PFSK-1 (cell line): Measurements from ENCODE around the gene FNIP2.

ENCODE experiments used
- POLR2AphosphoS5 ChIP-seq: IDR thresholded peaks from 2 replicates; pipeline ENCODE4 v1.6.1; 2012; ENCODE audit warnings: low read depth, mild to moderate bottlenecking, control low read depth, low read length, moderate library complexity
- REST ChIP-seq, 2 experiments: IDR thresholded peaks; 2 replicates each; pipeline versions ENCODE4 v1.6.1 to v1.8.0; 2011 to 2012; ENCODE audit warnings: low read depth in 2 of 2, low read length in 2 of 2, control low read depth in 1 of 2, inconsistent platforms in 1 of 2, mild to moderate bottlenecking in 1 of 2, moderate library complexity in 1 of 2; ENCODE audit not compliant: insufficient read depth in 1 of 2
- SIN3A ChIP-seq: IDR thresholded peaks from 2 replicates; pipeline ENCODE4 v1.6.1; 2012; ENCODE audit warnings: mild to moderate bottlenecking, low read length, moderate library complexity, borderline replicate concordance; ENCODE audit not compliant: insufficient read depth
- TAF1 ChIP-seq: IDR thresholded peaks from 2 replicates; pipeline ENCODE4 v1.6.1; 2012; ENCODE audit warnings: low read length, control low read depth, borderline replicate concordance; ENCODE audit not compliant: insufficient read depth

- TF ChIP-seq TAF1 = no peak
- TF ChIP-seq REST (IDR thresholded peaks at IDR 0.05; ENCODE audit: insufficient read depth in 1 of 2, low read depth in 2 of 2, low read length in 2 of 2) = no peak
- no peak for TF ChIP-seq SIN3A
- TF ChIP-seq POLR2AphosphoS5 = no peak
Measured at GRCh38 chr4:158941895-158942294, 173.1 kb downstream of the FNIP2 start.
